Mammary epithelial cell (primary cell): ENCODE data around the gene THY1.

Experiments used
- EZH2 ChIP-seq: IDR thresholded peaks from 2 replicates; pipeline ENCODE4 v1.6.1; 2012; ENCODE audit warnings: low read length, inconsistent platforms, borderline replicate concordance
- TF ChIP-seq, protein P1 (sequence below), 2 donors: IDR thresholded peaks in 1 of 2; conservative IDR thresholded peaks in 1 of 2; 2 replicates each; pipeline ENCODE4 v1.5.1; 2011 to 2012; ENCODE audit warnings: inconsistent platforms in 2 of 2, low read length in 2 of 2, mild to moderate bottlenecking in 2 of 2, control low read depth in 1 of 2, low read depth in 1 of 2; ENCODE audit not compliant: insufficient read depth in 1 of 2; ENCODE audit errors: extremely low read depth in 1 of 2

- no peak for TF ChIP-seq EZH2
- TF ChIP-seq, protein P1, sequence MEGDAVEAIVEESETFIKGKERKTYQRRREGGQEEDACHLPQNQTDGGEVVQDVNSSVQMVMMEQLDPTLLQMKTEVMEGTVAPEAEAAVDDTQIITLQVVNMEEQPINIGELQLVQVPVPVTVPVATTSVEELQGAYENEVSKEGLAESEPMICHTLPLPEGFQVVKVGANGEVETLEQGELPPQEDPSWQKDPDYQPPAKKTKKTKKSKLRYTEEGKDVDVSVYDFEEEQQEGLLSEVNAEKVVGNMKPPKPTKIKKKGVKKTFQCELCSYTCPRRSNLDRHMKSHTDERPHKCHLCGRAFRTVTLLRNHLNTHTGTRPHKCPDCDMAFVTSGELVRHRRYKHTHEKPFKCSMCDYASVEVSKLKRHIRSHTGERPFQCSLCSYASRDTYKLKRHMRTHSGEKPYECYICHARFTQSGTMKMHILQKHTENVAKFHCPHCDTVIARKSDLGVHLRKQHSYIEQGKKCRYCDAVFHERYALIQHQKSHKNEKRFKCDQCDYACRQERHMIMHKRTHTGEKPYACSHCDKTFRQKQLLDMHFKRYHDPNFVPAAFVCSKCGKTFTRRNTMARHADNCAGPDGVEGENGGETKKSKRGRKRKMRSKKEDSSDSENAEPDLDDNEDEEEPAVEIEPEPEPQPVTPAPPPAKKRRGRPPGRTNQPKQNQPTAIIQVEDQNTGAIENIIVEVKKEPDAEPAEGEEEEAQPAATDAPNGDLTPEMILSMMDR (conservative IDR thresholded peaks at IDR 0.05 in 1 of 2, IDR thresholded peaks at IDR 0.05 in 1 of 2; ENCODE audit: extremely low read depth in 1 of 2, insufficient read depth in 1 of 2, low read depth in 1 of 2, low read length in 2 of 2): no peak
Observed at GRCh38 chr11:119436093-119436492, 13.1 kb upstream of the THY1 start.
